ENCODE data around the gene CCDC146. TPM values are rescaled to one million over a fixed set of nuclear protein-coding genes. Genes with fewer than 3 reads are reported as not detected.

CCDC146 gene
- total and polyA plus RNA-seq, 8 donors, result 2.5 to 7.9 (median 3.3) TPM

DNA sequence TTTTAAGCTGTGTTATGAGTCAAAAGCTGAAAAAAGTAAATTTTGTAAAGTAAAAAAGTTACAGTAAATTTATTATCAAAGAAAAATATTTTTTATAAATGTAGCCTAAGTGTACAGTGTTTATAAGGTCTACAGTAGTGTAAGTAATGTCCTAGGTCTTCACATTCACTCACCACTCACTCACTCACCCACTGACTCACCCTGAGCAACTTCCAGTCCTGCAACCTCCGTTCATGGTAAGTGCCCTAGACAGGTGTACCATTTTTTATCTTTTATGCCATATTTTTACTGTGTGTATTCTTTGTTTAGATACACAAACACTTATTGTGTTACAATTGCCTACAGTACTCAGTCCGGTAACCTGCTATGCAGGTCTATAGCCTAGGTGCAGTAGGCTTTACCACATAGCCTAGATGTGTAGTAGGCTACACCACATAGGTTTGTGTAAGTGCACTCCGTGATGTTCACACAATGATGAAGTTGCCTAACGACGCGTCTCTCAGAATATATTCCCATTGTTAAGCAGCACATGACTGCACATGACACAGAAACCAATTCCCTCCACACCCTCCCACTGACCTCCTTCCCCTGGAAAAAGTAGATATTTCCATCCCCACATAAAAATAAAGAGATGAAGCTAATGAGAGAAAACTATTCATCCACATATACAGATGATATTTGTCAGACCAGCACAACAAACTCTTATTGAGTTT is 122.0 kb downstream of the CCDC146 start:
- intact Hi-C loops (cut with DNase I), result no loop called here
- 92% methylated on average over 6 of the region's 6 CpGs for WGBS, 2 donors
- TF ChIP-seq, protein P1, sequence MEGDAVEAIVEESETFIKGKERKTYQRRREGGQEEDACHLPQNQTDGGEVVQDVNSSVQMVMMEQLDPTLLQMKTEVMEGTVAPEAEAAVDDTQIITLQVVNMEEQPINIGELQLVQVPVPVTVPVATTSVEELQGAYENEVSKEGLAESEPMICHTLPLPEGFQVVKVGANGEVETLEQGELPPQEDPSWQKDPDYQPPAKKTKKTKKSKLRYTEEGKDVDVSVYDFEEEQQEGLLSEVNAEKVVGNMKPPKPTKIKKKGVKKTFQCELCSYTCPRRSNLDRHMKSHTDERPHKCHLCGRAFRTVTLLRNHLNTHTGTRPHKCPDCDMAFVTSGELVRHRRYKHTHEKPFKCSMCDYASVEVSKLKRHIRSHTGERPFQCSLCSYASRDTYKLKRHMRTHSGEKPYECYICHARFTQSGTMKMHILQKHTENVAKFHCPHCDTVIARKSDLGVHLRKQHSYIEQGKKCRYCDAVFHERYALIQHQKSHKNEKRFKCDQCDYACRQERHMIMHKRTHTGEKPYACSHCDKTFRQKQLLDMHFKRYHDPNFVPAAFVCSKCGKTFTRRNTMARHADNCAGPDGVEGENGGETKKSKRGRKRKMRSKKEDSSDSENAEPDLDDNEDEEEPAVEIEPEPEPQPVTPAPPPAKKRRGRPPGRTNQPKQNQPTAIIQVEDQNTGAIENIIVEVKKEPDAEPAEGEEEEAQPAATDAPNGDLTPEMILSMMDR (IDR thresholded peaks at IDR 0.05), result no peak

DNA sequence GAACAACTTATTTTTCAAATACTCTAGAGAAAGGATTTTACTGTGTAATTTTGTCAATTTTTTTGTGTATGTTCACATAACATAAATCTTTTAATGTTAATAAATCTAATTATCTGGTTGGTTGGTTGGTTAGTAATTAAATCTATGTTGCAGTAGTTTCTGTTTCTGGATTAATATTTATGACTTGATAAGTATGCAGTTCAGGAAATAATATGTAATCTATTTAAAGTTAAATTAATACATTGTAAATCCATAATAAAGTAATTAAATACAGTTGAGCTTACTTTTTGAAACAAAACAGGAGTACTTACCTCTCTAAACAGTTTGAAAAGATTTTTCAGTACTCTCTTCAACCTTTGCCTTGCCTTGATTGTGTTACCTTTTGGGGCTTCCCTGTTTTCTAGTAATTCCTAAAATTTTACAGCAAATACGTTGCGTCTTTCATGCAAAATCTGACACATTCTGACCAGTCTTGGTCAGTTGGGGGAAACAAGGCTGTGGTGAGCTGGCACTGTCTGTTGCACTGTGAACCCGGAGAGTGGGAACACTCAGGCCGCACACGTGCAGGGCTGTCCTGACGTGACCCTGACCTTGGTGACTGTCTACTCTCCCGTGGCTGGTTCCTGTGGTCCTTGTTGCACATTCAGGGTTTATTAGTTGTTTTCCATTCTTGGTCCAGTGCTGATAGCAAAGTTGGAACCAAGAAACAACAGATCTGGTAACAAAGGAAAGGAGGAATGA is 122.8 kb downstream of the CCDC146 start:
- H3K9me3 ChIP-seq, result no peaks in the 10 kb centered on the region
- FAIRE-seq (peak; percentile 63), ATAC-seq (peak in 3 of 4 donors; percentile 66 to 78 (median 70)), DNase-seq (peak in 2 of 6 donors; percentile 21 to 24)
- H3K27me3 ChIP-seq, result no peaks in the 10 kb centered on the region
- intact Hi-C loops (cut with DNase I), result no loop called here
- WGBS, 2 donors, result 28 to 32% methylated on average over 7 of the region's 7 CpGs
- H3K36me3 ChIP-seq, result no peaks in the 10 kb centered on the region
- peaks cover 0 to 7% (median 0%) of the 10 kb centered on the region in 3 donors for H3K4me1 ChIP-seq
- TF ChIP-seq, protein P1 (IDR thresholded peaks at IDR 0.05), result no peak
- no peak overlapping the region for H3K27ac ChIP-seq
- H3K4me3 ChIP-seq, result no peak overlapping the region

More for the DNA sequence above, 122.0 kb downstream of the CCDC146 start:
- H3K36me3 ChIP-seq, result no peaks in the 10 kb centered on the region
- no peaks in the 10 kb centered on the region for H3K27me3 ChIP-seq
- H3K4me1 ChIP-seq, result peaks cover 0 to 7% (median 0%) of the 10 kb centered on the region in 3 donors
- FAIRE-seq (no peak), ATAC-seq (no peak), DNase-seq (no peak)
- no peaks in the 10 kb centered on the region for H3K9me3 ChIP-seq
- no peak overlapping the region for H3K4me3 ChIP-seq
- no peak overlapping the region for H3K27ac ChIP-seq

DNA sequence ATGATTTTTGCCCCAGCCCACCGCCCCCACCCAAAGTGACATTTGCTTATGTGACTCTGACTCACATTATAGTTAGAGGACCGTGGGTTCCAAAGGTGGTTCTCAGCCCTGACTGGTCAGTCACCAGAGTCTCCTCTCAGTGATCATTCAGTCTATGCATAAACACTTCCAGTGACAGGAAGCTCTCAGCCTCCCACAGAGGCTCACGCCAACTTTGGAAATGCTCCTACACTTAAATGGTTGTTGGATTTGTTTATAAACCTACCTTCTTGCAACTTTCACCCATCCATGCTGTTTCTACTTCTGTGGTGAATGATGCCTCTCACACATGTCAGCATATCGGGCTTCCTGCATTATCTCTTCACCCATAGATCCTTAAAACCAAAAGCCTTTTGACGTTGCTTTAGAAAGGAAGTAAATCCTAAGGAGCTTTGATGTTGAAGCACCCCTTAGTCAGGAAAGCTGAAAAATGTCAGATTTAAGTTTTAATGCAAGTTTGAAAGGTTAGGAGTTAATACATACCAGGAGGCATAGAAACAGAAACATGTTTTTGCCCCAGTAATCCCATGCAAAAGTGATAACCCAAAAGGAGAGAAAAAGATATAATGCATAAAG is 123.7 kb downstream of the CCDC146 start:
- Histone ChIP-seq H3K9me3 (no peaks in the 10 kb centered on the region), H3K27me3 (no peaks in the 10 kb centered on the region), H3K36me3 (no peaks in the 10 kb centered on the region), H3K27ac (no peak overlapping the region), H3K4me3 (no peak overlapping the region), H3K4me1 (peaks cover 0 to 7% (median 0%) of the 10 kb centered on the region in 3 donors)
- FAIRE-seq (no peak), ATAC-seq (peak in 2 of 4 donors; percentile 28 to 38), DNase-seq (no peak)
- WGBS, 2 donors, result 78 to 79% methylated on average over 5 of the region's 5 CpGs
- intact Hi-C loops (cut with DNase I), result no loop called here
- TF ChIP-seq, protein P1 (IDR thresholded peaks at IDR 0.05), result no peak

DNA sequence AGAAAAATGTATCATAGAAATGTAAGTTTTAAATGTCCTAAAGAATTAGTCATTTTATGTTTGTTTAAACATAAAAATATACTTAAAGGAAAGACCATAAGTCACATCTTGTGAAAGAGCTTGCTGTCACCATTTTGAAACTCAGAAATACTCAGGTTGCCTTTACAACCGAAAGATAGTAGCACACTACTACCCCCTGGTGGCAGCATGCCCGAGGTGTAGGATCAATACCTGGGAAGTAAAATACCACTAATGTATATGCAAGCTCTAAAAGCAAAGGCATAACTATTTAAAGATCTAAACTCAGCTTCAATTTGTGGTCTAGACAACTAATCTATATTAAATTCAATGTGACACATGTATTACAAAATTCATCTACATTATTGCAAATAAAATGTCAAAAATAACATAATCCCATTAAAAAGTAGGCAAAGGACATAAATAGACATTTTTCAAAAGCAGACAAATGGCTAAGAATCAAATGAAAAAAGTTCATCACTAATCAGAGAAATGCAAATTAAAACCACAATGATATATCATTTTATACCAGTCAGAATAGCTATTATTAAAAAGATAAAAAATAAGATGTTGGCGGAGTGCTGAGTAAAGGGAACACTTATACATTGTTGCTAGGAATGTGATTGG is 124.9 kb downstream of the CCDC146 start:
- DNase-seq (peak; percentile 63 to 88 (median 81)), ATAC-seq (peak; percentile 87 to 93 (median 92)), FAIRE-seq (no peak)
- Histone ChIP-seq H3K36me3 (no peaks in the 10 kb centered on the region), H3K27ac (no peak overlapping the region), H3K4me1 (peaks cover 0 to 7% (median 0%) of the 10 kb centered on the region in 3 donors), H3K9me3 (no peaks in the 10 kb centered on the region), H3K27me3 (no peaks in the 10 kb centered on the region), H3K4me3 (no peak overlapping the region)
- TF ChIP-seq, protein P1 (IDR thresholded peaks at IDR 0.05), result peak; percentile 57 to 78 (median 67)
- intact Hi-C loops (cut with DNase I), result no loop called here
- WGBS, 2 donors, result 33 to 34% methylated on average over 3 of the region's 3 CpGs

All from pancreas (tissue), 10 donors.